Lower lobe of right lung (tissue), 2 donors: ENCODE data around the gene EMD. TPM values are rescaled to one million over a fixed set of nuclear protein-coding genes. Genes with fewer than 3 reads are reported as not detected.

ENCODE experiments used
- ATAC-seq, 2 donors: fragments of 200-7000 bp; cut with Tn5 transposase; one replicate each; pipeline ENCODE4 v1.9.1; 2020 to 2022; ENCODE audit warnings: mild to moderate bottlenecking in 2 of 2, moderate library complexity in 2 of 2
- DNase-seq: peaks from one replicate; pipeline ENCODE4 v3.0.0-alpha.2; 2020
- H3K27ac ChIP-seq: fragments of 200-600 bp; one replicate; pipeline ENCODE4 v1.8.0; 2022
- H3K27me3 ChIP-seq: fragments of 200-600 bp; one replicate; pipeline ENCODE4 v1.8.0; 2022; ENCODE audit warnings: low read depth
- H3K36me3 ChIP-seq: fragments of 200-600 bp; one replicate; pipeline ENCODE4 v1.8.0; 2022; ENCODE audit warnings: mild to moderate bottlenecking
- H3K4me1 ChIP-seq: fragments of 200-600 bp; one replicate; pipeline ENCODE4 v1.8.0; 2022
- H3K4me3 ChIP-seq: fragments of 200-600 bp; one replicate; pipeline ENCODE4 v1.8.0; 2022; ENCODE audit warnings: mild to moderate bottlenecking
- H3K9me3 ChIP-seq: fragments of 200-600 bp; one replicate; pipeline ENCODE4 v1.8.0; 2022
- CTCF ChIP-seq: fragments of 200-600 bp; IDR thresholded peaks from one replicate; pipeline ENCODE4 v1.8.0; 2022; ENCODE audit warnings: antibody characterized with exemption, mild to moderate bottlenecking
- intact Hi-C: fragments of 100-400 bp; cut with DNase I; formaldehyde crosslinking; loops from one replicate; pipeline ENCODE4 v1.11.0; 2022
- total RNA-seq: library from RNA; stranded (reverse); fragmentation: NEBNext Ultra II Directional; extraction: Animal tissue kit (Norgen Biotek cat#: 25700); gene quantifications from one replicate; pipeline ENCODE4 v1.2.1, GENCODE V29; 2021
- donor health status: DM: no; HTN: yes; CAD: no; lungs with severe emphysema.

The EMD gene
- total RNA-seq, 1 donor from 2014 or later = 50.9 TPM

GRCh38 chrX:154413142-154413541 is 34.0 kb downstream of the EMD start:
- Histone ChIP-seq H3K9me3 (no peaks in the 10 kb centered on the region), H3K4me1 (peaks cover 6% of the 10 kb centered on the region), H3K27ac (peak overlapping the region; percentile 95), H3K36me3 (no peaks in the 10 kb centered on the region), H3K4me3 (no peak overlapping the region), H3K27me3 (no peaks in the 10 kb centered on the region)
- DNase-seq = no peak
- no peak for ATAC-seq
- intact Hi-C loops = no loop called here
- no peak for TF ChIP-seq CTCF

GRCh38 chrX:154417157-154417556 is 38.1 kb downstream of the EMD start:
- H3K27ac ChIP-seq = no peak overlapping the region
- H3K4me1 ChIP-seq = no peaks in the 10 kb centered on the region
- no peak for ATAC-seq
- H3K4me3 ChIP-seq = no peak overlapping the region
- intact Hi-C loops = no loop called here
- H3K36me3 ChIP-seq = no peaks in the 10 kb centered on the region
- H3K27me3 ChIP-seq = no peaks in the 10 kb centered on the region
- DNase-seq = no peak
- H3K9me3 ChIP-seq = no peaks in the 10 kb centered on the region
- TF ChIP-seq CTCF = no peak

GRCh38 chrX:154419189-154419588 is 40.1 kb downstream of the EMD start:
- no peak for ATAC-seq
- Histone ChIP-seq H3K4me3 (no peak overlapping the region), H3K27ac (no peak overlapping the region), H3K9me3 (no peaks in the 10 kb centered on the region), H3K4me1 (no peaks in the 10 kb centered on the region), H3K36me3 (no peaks in the 10 kb centered on the region), H3K27me3 (no peaks in the 10 kb centered on the region)
- DNase-seq = no peak
- intact Hi-C loops = no loop called here
- no peak for TF ChIP-seq CTCF

GRCh38 chrX:154419688-154420401 is 40.8 kb downstream of the EMD start:
- peak in 1 of 2 donors; percentile 10 for ATAC-seq

GRCh38 chrX:154420402-154420756 is 41.3 kb downstream of the EMD start:
- no peak overlapping the region for H3K27ac ChIP-seq
- ATAC-seq (no peak), DNase-seq (no peak)
- no peaks in the 10 kb centered on the region for H3K9me3 ChIP-seq
- H3K4me1 ChIP-seq = no peaks in the 10 kb centered on the region
- no peak overlapping the region for H3K4me3 ChIP-seq
- H3K36me3 ChIP-seq = no peaks in the 10 kb centered on the region
- TF ChIP-seq CTCF = no peak
- no peaks in the 10 kb centered on the region for H3K27me3 ChIP-seq
- intact Hi-C loops = no loop called here

More at GRCh38 chrX:154419688-154420401, 40.8 kb downstream of the EMD start:
- Histone ChIP-seq H3K9me3 (no peaks in the 10 kb centered on the region), H3K4me3 (no peak overlapping the region), H3K36me3 (no peaks in the 10 kb centered on the region), H3K4me1 (no peaks in the 10 kb centered on the region), H3K27me3 (no peaks in the 10 kb centered on the region), H3K27ac (no peak overlapping the region)
- no peak for TF ChIP-seq CTCF
- intact Hi-C loops = no loop called here
- no peak for DNase-seq
